Karpas-422 (cell line): Measurements from ENCODE around the gene R3HDM2. TPM values are rescaled to one million over a fixed set of nuclear protein-coding genes. Genes with fewer than 3 reads are reported as not detected.
"Not testable (repeated sequence)": the region's sequence is repeated elsewhere in the genome, so short reads cannot be mapped to it uniquely, and the experiment has no call there.

ENCODE experiments used
- DNase-seq: peaks from one replicate; pipeline ENCODE4 v3.0.0-alpha.2; 2015
- H2AFZ ChIP-seq: fragments of 200-600 bp; sonication (generic); 2 replicates; pipeline ENCODE4 v1.6.1; 2014; ENCODE audit warnings: antibody characterized with exemption, low read length, mixed read lengths
- H3K27ac ChIP-seq: fragments of 200-600 bp; sonication (generic); 2 replicates; pipeline ENCODE4 v1.5.1; 2014; ENCODE audit warnings: mild to moderate bottlenecking, low read length, moderate library complexity
- H3K27me3 ChIP-seq: fragments of 200-600 bp; sonication (generic); 2 replicates; pipeline ENCODE4 v1.6.1; 2014; ENCODE audit warnings: low read length, mixed read lengths
- H3K36me3 ChIP-seq: fragments of 200-600 bp; sonication (generic); 2 replicates; pipeline ENCODE4 v1.6.1; 2014; ENCODE audit warnings: low read length, mixed read lengths; ENCODE audit not compliant: insufficient read depth
- H3K4me1 ChIP-seq: fragments of 200-600 bp; sonication (generic); 2 replicates; pipeline ENCODE4 v1.6.1; 2014; ENCODE audit warnings: mild to moderate bottlenecking, low read length, mixed read lengths
- H3K4me2 ChIP-seq: fragments of 200-600 bp; sonication (generic); 2 replicates; pipeline ENCODE4 v1.6.1; 2014; ENCODE audit warnings: low read length, low read depth, mild to moderate bottlenecking; ENCODE audit not compliant: poor library complexity, severe bottlenecking
- H3K4me3 ChIP-seq: fragments of 200-600 bp; sonication (generic); 2 replicates; pipeline ENCODE4 v1.5.1; 2014; ENCODE audit warnings: mild to moderate bottlenecking, antibody characterized with exemption, low read length, mixed read lengths
- H3K79me2 ChIP-seq: fragments of 200-600 bp; sonication (generic); 2 replicates; pipeline ENCODE4 v1.6.1; 2014; ENCODE audit warnings: mild to moderate bottlenecking, low read length, mixed read lengths
- H3K9ac ChIP-seq: fragments of 200-600 bp; sonication (generic); 2 replicates; pipeline ENCODE4 v1.6.0; 2014; ENCODE audit warnings: low read length
- H3K9me2 ChIP-seq: fragments of 200-600 bp; sonication (generic), shearing (Covaris generic); replicated peaks from 2 replicates; pipeline ENCODE4 v1.6.0; 2014; ENCODE audit warnings: mild to moderate bottlenecking, low read length, moderate library complexity; ENCODE audit not compliant: insufficient read depth
- H3K9me3 ChIP-seq: fragments of 300-700, 200-600 bp; sonication (generic); 2 replicates; pipeline ENCODE4 v1.6.1; 2014; ENCODE audit warnings: low read length, mixed read lengths
- H4K20me1 ChIP-seq: fragments of 200-600 bp; sonication (generic); 2 replicates; pipeline ENCODE4 v1.6.1; 2014; ENCODE audit warnings: mild to moderate bottlenecking, antibody characterized with exemption, low read length, low read depth; ENCODE audit not compliant: insufficient read depth
- total RNA-seq: library from RNA; depleted of rRNA; stranded (reverse); fragments of >200 nt; shearing (Covaris generic); gene quantifications from 2 replicates; pipeline ENCODE4 v1.2.3, GENCODE V29; 2014; ENCODE audit warnings: low replicate concordance

R3HDM2 gene
- total RNA-seq, 1 experiment from 2014 or later: 39.0 TPM

- not testable (repeated sequence) for H2AFZ ChIP-seq, H3K4me3 ChIP-seq, H3K27ac ChIP-seq, H3K27me3 ChIP-seq, H3K36me3 ChIP-seq, H3K9me3 ChIP-seq, H3K4me2 ChIP-seq, H3K9ac ChIP-seq, H3K79me2 ChIP-seq, H4K20me1 ChIP-seq, H3K9me2 ChIP-seq, DNase-seq
- peaks cover 29% of the 10 kb centered on the region for H3K4me1 ChIP-seq
Measured at GRCh38 chr12:57276233-57276632, 154.6 kb downstream of the R3HDM2 start.

GRCh38 chr12:57273516-57273915 lies 157.3 kb downstream of the R3HDM2 start:
- Histone ChIP-seq H3K9me2 (no peaks in the 10 kb centered on the region), H2AFZ (no peak overlapping the region), H3K27ac (no peak overlapping the region), H3K4me3 (no peak overlapping the region), H3K9me3 (no peaks in the 10 kb centered on the region), H3K27me3 (no peaks in the 10 kb centered on the region), H3K4me2 (no peak overlapping the region), H3K4me1 (peaks cover 4% of the 10 kb centered on the region), H4K20me1 (no peaks in the 10 kb centered on the region), H3K9ac (no peak overlapping the region), H3K36me3 (peaks cover under 1% of the 10 kb centered on the region; the same call in 1 of the 2 replicates), H3K79me2 (no peaks in the 10 kb centered on the region)
- no peak for DNase-seq

DNA sequence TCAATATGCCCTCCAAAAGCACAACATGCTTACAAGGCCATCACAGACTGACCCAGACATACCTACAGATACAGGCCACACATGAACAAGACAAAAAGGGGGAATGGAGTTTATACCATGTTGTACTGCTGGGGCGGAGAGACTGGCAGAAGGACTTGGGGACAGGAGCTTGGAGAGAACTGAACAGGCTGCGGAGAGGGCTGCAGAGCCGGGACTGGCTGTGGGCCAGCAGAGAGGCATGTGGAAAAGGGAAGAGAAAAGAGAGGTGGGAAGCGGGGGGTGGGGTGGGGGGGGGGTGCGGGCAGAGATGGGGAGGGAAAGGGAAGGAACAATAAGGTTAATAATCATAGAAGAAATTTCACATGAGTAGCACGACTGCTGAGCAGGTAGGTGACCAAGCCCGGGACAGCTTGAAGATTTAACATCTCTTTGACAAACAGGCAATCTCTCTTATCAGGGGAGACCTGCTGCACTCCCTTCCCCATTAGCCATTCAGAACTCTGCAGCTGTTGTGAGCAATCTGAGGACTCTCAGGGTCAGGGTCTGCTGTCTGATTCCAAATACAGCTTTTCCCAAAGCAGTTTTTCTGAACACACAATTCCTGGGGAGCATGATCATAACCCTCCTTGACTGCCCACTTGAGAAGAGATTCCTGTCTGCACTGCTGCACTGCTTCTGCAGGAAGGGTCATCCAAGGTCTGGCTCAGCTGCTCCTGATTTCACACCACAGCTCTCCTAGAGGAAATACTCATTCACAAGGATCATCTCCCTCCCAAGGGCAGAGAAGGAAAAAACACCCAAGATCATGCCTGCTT lies 158.3 kb downstream of the R3HDM2 start:
- Histone ChIP-seq H3K36me3 (peaks cover 5% of the 10 kb centered on the region), H3K27me3 (no peaks in the 10 kb centered on the region), H2AFZ (no peak overlapping the region), H3K4me1 (no peaks in the 10 kb centered on the region), H3K27ac (no peak overlapping the region; the same call in 1 of the 2 replicates), H3K9me3 (no peaks in the 10 kb centered on the region), H3K4me2 (no peak overlapping the region), H3K9me2 (no peaks in the 10 kb centered on the region), H4K20me1 (no peaks in the 10 kb centered on the region), H3K4me3 (no peak overlapping the region), H3K9ac (no peak overlapping the region), H3K79me2 (no peaks in the 10 kb centered on the region)
- DNase-seq: no peak

DNA sequence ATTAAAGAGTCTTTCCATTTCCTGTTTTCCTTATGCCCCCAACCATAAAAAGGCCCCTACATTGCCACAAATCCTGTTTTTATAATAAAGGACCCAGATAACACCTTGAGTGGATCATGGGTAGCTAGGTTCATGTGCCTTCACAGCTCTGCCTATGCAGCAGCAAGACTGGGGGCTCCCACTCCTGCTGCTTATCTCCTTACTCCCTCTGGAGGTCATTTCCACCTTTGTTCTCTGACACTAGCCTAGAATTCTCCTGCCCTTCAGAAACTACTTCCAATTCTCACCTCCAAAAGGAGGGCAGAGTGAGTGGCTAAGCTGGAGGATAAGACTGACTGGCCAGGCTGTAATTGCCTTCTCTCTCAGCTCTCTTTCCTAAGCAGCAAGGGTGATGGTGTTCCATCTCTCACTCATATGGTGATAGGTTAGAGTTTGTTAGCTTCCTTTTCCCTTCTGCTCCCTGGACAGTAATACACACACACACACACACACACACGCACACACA lies 159.8 kb downstream of the R3HDM2 start:
- Histone ChIP-seq H2AFZ (no peak overlapping the region), H3K9ac (no peak overlapping the region), H3K27me3 (no peaks in the 10 kb centered on the region), H3K4me3 (no peak overlapping the region), H3K9me3 (no peaks in the 10 kb centered on the region), H3K79me2 (no peaks in the 10 kb centered on the region), H3K27ac (no peak overlapping the region), H4K20me1 (no peaks in the 10 kb centered on the region), H3K4me2 (no peak overlapping the region), H3K36me3 (peaks cover 5% of the 10 kb centered on the region), H3K9me2 (no peaks in the 10 kb centered on the region), H3K4me1 (no peaks in the 10 kb centered on the region)
- no peak for DNase-seq

DNA sequence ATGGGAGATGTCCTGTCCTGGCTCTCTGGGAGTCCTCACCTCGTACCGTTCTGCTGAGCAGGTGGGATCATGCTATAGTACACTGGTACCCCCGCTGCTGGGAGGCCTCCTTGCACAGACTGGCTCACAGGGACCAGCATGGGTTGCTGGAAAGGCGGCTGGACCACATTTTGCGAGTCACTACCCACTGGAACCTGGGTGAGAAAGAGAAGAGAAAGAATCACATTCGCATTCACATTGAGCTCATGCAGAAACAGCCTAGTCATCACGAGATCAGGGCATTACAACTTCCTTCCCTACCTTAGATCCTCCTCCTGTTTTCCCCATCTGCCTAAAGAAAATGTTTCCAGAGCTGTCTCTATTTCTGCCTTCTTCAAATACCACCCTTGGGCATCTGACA lies 162.6 kb downstream of the R3HDM2 start:
- H3K9ac ChIP-seq: no peak overlapping the region
- no peak overlapping the region for H3K4me3 ChIP-seq
- H3K27me3 ChIP-seq: no peaks in the 10 kb centered on the region
- peaks cover 5% of the 10 kb centered on the region for H3K36me3 ChIP-seq
- H3K9me3 ChIP-seq: no peaks in the 10 kb centered on the region
- H3K79me2 ChIP-seq: no peaks in the 10 kb centered on the region
- no peaks in the 10 kb centered on the region for H4K20me1 ChIP-seq
- H3K9me2 ChIP-seq: no peaks in the 10 kb centered on the region
- no peak overlapping the region for H2AFZ ChIP-seq
- DNase-seq: no peak
- no peak overlapping the region for H3K27ac ChIP-seq
- peaks cover 4% of the 10 kb centered on the region for H3K4me1 ChIP-seq
- H3K4me2 ChIP-seq: no peak overlapping the region

- Histone ChIP-seq H3K9me3 (no peaks in the 10 kb centered on the region), H3K36me3 (peaks cover 9% of the 10 kb centered on the region), H2AFZ (no peak overlapping the region), H3K4me1 (peaks cover 4% of the 10 kb centered on the region), H3K9ac (no peak overlapping the region), H3K79me2 (no peaks in the 10 kb centered on the region), H3K27ac (no peak overlapping the region), H4K20me1 (no peaks in the 10 kb centered on the region), H3K4me3 (no peak overlapping the region), H3K4me2 (no peak overlapping the region), H3K9me2 (no peaks in the 10 kb centered on the region), H3K27me3 (no peaks in the 10 kb centered on the region)
- no peak for DNase-seq
Measured at GRCh38 chr12:57266681-57267080, 164.2 kb downstream of the R3HDM2 start.

GRCh38 chr12:57263096-57263495 lies 167.7 kb downstream of the R3HDM2 start:
- no peak overlapping the region for H3K4me2 ChIP-seq
- H3K27me3 ChIP-seq: no peaks in the 10 kb centered on the region
- no peak overlapping the region for H3K4me3 ChIP-seq
- DNase-seq: no peak
- no peaks in the 10 kb centered on the region for H4K20me1 ChIP-seq
- H3K36me3 ChIP-seq: peaks cover 4% of the 10 kb centered on the region; the same call in 1 of the 2 replicates
- H3K9ac ChIP-seq: no peak overlapping the region
- H3K4me1 ChIP-seq: peaks cover 4% of the 10 kb centered on the region
- no peaks in the 10 kb centered on the region for H3K79me2 ChIP-seq
- H2AFZ ChIP-seq: no peak overlapping the region
- H3K27ac ChIP-seq: no peak overlapping the region
- no peaks in the 10 kb centered on the region for H3K9me3 ChIP-seq
- H3K9me2 ChIP-seq: no peaks in the 10 kb centered on the region

DNA sequence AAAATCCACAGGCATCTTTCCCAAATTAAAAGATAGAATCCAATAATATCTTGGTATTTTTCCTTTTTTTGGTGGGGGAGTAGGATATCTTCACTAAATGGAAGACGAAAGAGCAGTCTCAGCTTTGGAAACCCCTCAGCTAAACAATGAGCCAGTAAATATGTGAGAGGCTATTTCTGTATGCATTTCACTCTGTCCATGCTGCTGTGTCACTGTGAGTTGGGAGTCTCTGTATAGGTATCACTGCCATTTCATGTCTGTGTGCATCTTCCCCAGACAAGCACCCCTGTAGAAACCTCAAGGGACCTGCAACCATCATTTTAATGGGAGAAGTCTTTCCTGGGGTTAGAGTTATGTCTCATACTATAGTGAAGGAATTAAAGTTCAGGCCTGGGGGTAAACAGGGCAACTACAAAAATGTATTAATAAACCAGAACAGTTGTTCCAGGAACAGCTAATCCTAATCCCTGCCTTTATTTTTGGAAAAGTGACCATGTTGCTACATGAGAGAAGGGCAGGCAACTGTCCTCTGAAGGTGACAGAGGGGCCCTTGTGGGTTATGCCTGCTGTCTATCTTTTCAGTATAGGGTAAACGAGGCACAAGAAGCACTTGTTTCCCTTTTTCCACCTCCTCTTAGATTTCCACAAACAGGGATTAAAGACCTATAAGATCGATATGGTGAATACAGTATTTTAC lies 168.6 kb downstream of the R3HDM2 start:
- no peak for DNase-seq

More for the DNA sequence above, 168.6 kb downstream of the R3HDM2 start:
- Histone ChIP-seq H2AFZ (no peak overlapping the region), H3K36me3 (peaks cover 11% of the 10 kb centered on the region; the same call in 1 of the 2 replicates), H3K79me2 (no peaks in the 10 kb centered on the region), H3K27ac (no peak overlapping the region), H3K4me1 (peaks cover 4% of the 10 kb centered on the region), H3K9me2 (no peaks in the 10 kb centered on the region), H3K4me3 (no peak overlapping the region), H3K9me3 (no peaks in the 10 kb centered on the region), H3K27me3 (no peaks in the 10 kb centered on the region), H3K4me2 (no peak overlapping the region), H3K9ac (no peak overlapping the region), H4K20me1 (no peaks in the 10 kb centered on the region)
